ENCODE measurements around the gene PDS5B. TPM values are rescaled to one million over a fixed set of nuclear protein-coding genes. Genes with fewer than 3 reads are reported as not detected.

Gene PDS5B
- total and polyA plus RNA-seq, 2 of the 8 experiments (the other 6 are each of a cell fraction or from before 2014, with no cell fraction given) = 5.5 to 54.6 TPM

GRCh38 chr13:32659736-32660135 is 73.5 kb downstream of the PDS5B start (continued):
- TF ChIP-seq RAD21 (IDR thresholded peaks at IDR 0.05 in 1 of 2, conservative IDR thresholded peaks at IDR 0.05 in 1 of 2; ENCODE audit: low read depth in 2 of 2, low read length in 2 of 2) (no peak), TCF12 (IDR thresholded peaks at IDR 0.05; ENCODE audit: low read depth, low read length) (no peak), ATF3 (IDR thresholded peaks at IDR 0.05; ENCODE audit: insufficient read depth, low read depth, low read length) (no peak), NANOG (IDR thresholded peaks at IDR 0.05; ENCODE audit: insufficient read depth, low read depth, low read length, poor library complexity, severe bottlenecking) (no peak), EZH2 (IDR thresholded peaks at IDR 0.05; ENCODE audit: low read depth, low read length, severe bottlenecking) (no peak), KDM1A (IDR thresholded peaks at IDR 0.05; ENCODE audit: borderline replicate concordance, low read length) (no peak), SIN3A (conservative IDR thresholded peaks at IDR 0.05 in 1 of 2, IDR thresholded peaks at IDR 0.05 in 1 of 2; ENCODE audit: low read depth in 1 of 2, low read length in 2 of 2) (no peak), TAF1 (IDR thresholded peaks at IDR 0.05; ENCODE audit: low read depth, low read length) (no peak)

All from H1 (cell line).